Measurements from ENCODE around the gene SNRNP27.

SNRNP27 gene

DNA sequence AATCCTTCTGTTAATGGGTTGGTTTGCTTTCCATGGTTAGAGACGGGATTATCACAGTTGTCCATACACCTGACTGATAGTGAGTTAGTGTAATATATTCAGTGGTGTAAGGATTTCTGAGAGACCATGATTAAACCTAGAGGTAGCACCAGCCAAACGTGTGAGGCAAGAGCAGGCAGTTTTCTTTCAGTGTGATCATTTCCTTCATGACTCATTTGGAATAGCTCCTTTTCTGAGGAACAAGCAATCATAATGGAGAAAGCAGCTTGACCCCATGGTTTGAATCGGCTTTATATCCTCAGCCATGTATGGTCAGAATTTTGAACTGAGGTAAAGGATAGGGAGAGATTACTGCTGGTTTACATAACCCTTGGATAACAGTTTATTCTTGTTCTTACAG, 24.1 kb downstream of the SNRNP27 start:
- DNase-seq: no peak

DNA sequence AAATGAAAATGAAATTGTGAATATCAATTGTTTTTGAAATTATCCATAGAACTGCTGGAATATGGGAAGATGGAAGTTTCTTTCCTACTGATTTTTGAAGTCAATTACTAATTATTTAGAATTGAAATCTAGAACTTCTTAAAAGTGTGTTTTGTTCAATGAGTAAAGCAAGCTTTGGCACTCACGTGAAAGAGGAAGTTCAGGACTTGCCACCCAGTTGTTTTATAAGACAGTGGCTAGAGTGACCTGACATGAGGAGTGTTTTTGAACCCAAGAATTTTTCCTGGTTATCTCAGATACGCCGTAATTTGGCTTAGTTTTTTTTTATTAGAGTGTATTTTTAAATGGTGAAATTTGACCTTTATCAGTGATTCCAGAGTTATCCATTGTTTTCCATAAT, 24.6 kb downstream of the SNRNP27 start:
- DNase-seq: no peak

DNA sequence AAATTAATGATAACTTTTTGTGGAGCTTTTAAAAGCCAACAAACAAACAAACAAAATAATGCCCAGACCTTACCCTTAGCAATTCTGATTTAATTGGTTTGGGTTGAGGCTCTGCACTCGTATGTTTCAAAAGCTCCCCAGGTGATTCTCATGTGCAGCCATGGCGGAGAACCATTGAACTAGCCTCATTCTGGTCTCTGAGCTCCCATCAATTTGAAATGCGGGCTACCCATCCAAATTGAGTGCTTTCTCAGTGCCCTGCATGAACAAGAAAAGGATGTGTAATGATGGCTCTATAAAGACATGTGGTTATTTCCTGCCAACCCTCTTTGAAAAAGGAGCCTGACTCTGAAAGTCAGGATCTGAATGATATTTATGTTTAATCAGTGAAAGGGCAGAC, 29.4 kb downstream of the SNRNP27 start:
- DNase-seq: no peak

- DNase-seq: no peak
Measured at GRCh38 chr2:69926849-69927515, 33.2 kb downstream of the SNRNP27 start.

- DNase-seq: no peak
Measured at GRCh38 chr2:69931832-69932595, 38.3 kb downstream of the SNRNP27 start.

DNA sequence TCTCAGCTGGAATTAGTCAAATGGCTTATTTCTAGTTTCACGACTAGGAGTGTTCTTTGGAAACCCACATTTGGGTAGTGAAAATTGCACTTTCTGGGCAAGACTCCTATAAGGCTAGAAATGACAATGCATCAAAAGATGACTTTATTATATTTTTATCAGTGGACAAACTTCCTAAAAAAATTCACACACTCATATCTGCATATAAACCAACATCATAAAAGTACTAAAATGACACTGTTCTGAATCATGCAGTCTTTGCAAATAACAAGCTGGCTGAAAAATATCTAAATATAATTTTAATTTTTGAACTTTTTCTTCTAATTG, 38.8 kb downstream of the SNRNP27 start:
- no peak for DNase-seq

GRCh38 chr2:69933254-69933828, 39.6 kb downstream of the SNRNP27 start:
- DNase-seq: no peak

- no peak for DNase-seq
Measured at GRCh38 chr2:69933839-69934613, 40.3 kb downstream of the SNRNP27 start.

GRCh38 chr2:69934614-69934908, 40.8 kb downstream of the SNRNP27 start:
- DNase-seq: no peak

GRCh38 chr2:69935011-69935410, 41.3 kb downstream of the SNRNP27 start:
- no peak for DNase-seq

DNA sequence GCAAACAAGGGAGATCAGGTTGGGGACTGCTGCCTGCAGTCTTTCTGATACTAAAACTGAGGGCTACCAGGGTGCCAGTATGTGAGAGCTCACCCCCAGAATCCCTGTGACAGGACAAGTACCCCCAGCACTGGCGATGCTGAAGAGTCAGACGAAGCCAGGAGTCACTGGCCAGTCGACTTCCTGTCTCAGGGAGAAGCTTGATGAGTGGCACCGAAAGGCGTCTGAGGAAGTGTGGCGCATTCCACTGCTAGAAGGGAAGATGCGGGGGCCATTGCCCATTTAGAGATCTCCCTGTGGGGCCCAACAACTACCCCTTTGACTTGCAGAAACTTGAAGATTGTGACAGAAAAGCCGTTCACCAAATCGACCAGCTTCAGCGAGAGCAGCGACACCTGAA, 43.1 kb downstream of the SNRNP27 start:
- no peak for DNase-seq

DNA sequence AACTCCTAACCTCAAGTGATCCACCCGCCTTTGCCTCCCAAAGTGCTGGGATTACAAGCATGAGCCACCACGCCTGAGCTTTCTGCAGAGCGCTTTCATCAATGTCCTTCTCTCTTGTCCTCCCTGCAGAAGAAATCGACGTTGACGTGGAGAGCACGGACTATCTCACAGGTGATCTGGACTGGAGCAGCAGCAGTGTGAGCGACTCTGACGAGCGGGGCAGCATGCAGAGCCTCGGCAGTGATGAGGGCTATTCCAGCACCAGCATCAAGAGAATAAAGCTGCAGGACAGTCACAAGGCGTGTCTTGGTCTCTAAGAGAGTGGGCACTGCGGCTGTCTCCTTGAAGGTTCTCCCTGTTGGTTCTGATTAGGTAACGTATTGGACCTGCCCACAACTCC, 44.2 kb downstream of the SNRNP27 start:
- no peak for DNase-seq

GRCh38 chr2:69939722-69940121, 46.0 kb downstream of the SNRNP27 start:
- DNase-seq: no peak

DNA sequence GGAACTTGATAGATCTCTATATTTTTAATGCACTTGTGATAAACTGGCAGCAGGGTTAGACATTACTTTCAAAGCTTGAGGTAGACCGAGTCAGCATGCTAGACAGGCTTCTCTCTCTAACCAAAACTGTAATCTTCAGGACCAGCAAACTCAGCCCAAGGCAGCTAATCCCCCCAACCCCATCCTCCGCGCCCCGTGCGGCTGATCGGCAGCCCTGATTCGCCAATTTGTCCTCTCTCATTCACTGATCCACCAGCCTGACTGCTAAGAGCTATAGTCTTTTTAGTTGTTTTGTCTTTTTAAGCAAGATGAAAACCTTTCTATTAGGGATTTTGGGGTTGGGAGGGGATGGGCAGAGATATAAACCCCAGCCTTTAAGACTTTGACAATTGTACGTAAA, 46.9 kb downstream of the SNRNP27 start:
- DNase-seq: no peak

DNA sequence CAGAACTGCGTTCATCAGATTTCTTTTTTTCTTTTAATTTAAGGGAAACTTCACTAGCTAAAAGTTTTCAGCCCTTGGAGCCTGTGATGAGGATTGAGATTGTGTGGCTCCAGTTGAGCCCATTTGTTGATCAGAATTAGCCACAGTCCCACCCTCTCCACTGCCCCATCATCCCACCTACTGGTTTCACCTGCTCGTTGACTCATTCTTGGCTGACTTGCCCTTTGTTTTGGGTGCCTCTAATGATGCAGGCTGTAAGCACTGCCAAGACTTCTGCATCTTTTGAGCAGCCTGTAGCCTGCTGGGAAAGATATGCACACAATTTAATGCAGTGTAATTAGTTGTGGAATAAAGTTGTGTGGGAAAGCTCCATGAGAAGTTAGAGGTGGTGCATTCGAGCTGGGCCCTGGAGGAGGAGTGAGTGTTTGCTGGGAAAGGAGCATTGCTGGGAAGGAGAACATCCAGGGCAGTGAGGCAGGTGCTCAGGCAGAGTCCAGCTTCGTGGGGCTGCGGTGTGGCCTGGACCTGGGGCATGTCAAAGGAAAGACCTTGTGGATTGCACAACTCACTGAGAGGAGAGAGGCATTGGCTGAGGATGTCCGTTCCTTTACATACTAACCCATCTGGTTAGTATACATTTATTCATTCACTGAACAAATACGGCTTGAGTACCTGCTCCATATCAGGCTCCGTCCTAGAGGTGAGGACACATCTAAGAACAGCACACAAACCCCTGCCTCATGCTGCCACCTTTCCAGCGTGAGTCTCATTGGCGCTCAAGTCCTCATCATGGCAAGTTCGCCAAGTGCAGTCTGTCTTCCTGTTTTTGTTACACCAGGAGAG, 49.5 kb downstream of the SNRNP27 start:
- no peak for DNase-seq

GRCh38 chr2:69943843-69944525, 50.2 kb downstream of the SNRNP27 start:
- DNase-seq: no peak

GRCh38 chr2:69944756-69945155, 51.0 kb downstream of the SNRNP27 start:
- DNase-seq: no peak

DNA sequence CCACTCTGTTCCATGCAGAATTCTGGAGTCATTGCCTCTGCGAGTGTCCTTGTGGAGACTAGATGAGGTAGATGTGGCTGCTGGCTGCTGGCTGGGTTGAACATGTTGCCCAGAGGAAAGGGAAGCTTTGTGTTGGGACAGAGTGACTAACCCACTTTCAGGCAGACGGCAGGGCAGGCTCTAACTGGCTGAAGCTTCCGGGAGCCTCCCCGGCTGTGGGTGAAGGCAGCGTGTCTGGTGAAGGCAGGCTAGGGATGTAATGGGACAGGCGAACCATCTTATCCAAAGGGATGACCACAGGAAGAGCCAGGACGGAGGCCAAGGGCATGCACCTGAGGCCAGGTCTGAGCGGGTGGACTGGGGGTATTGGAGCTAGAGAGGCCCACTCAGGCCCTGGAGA, 51.7 kb downstream of the SNRNP27 start:
- DNase-seq: no peak

- DNase-seq: no peak
Measured at GRCh38 chr2:69945941-69946340, 52.2 kb downstream of the SNRNP27 start.

- DNase-seq: peak; percentile 21
Measured at GRCh38 chr2:69946351-69947324, 52.9 kb downstream of the SNRNP27 start.

GRCh38 chr2:69947325-69947931, 53.7 kb downstream of the SNRNP27 start:
- DNase-seq: no peak
